Neural crest cell (in vitro differentiated cells): Measurements from ENCODE around the gene NGEF. TPM values are rescaled to one million over a fixed set of nuclear protein-coding genes. Genes with fewer than 3 reads are reported as not detected.
A peak's percentile ranks its signal among the peaks of the same experiment; 100 is the strongest.

Source experiments
- DNase-seq: peaks from one replicate; pipeline ENCODE4 v3.0.0; 2021; ENCODE audit warnings: low read depth, mixed read lengths, low spot score
- H3K27ac Mint-ChIP-seq: one replicate; pipeline ENCODE4 v1.8.0; 2021; ENCODE audit warnings: mild to moderate bottlenecking, mixed read lengths; ENCODE audit not compliant: unreplicated experiment
- H3K27me3 Mint-ChIP-seq: 2 replicates; pipeline ENCODE4 v1.8.0; 2021; ENCODE audit warnings: low read depth, mild to moderate bottlenecking, mixed read lengths
- H3K36me3 Mint-ChIP-seq: 2 replicates; pipeline ENCODE4 v1.8.0; 2021; ENCODE audit warnings: low read depth, mild to moderate bottlenecking, mixed read lengths
- H3K4me1 Mint-ChIP-seq: 2 replicates; pipeline ENCODE4 v1.8.0; 2021; ENCODE audit warnings: mixed read lengths
- H3K4me3 Mint-ChIP-seq: one replicate; pipeline ENCODE4 v1.8.0; 2021; ENCODE audit warnings: mild to moderate bottlenecking, mixed read lengths
- H3K9me3 Mint-ChIP-seq: 2 replicates; pipeline ENCODE4 v1.8.0; 2021; ENCODE audit warnings: mixed read lengths
- CTCF ChIP-seq: fragments of 200-600 bp; sonication (generic); conservative IDR thresholded peaks from 2 replicates; pipeline ENCODE4 v1.5.0; 2021; ENCODE audit warnings: antibody characterized with exemption, mild to moderate bottlenecking
- long read RNA-seq: library from polyadenylated mRNA; unstranded; transcript quantifications from one replicate; pipeline ENCODE4 v2.0.0, GENCODE V29; 2020
- total RNA-seq: library from RNA; stranded (reverse); gene quantifications from 2 replicates; pipeline ENCODE4 v1.2.1, GENCODE V29; 2021

NGEF gene
- 0.96 and 1.5 TPM in 2 replicates for total RNA-seq
- long read RNA-seq = 0 reads

GRCh38 chr2:233013027-233013461 is at the start of gene NGEF:
NGEF (minus strand) TSS chr2:233013256; CDS start chr2:232974890, 38,366 bp downstream.
- no peak within 1 kb of the TSS for H3K4me3 Mint-ChIP-seq
- H3K27ac Mint-ChIP-seq = peak within 1 kb of the TSS; percentile 59
- H3K27me3 Mint-ChIP-seq = no peaks in the 10 kb centered on the region
- H3K9me3 Mint-ChIP-seq = peaks cover 7% of the 10 kb centered on the region
- no peaks in the 10 kb centered on the region for H3K4me1 Mint-ChIP-seq
- no peak for DNase-seq
- no peak for TF ChIP-seq CTCF
- H3K36me3 Mint-ChIP-seq = no peaks in the 10 kb centered on the region

GRCh38 chr2:233062451-233062850 is 49.4 kb upstream of the NGEF start:
- no peaks in the 10 kb centered on the region for H3K36me3 Mint-ChIP-seq
- no peaks in the 10 kb centered on the region for H3K9me3 Mint-ChIP-seq
- no peak overlapping the region for H3K27ac Mint-ChIP-seq
- no peaks in the 10 kb centered on the region for H3K27me3 Mint-ChIP-seq
- TF ChIP-seq CTCF = no peak
- H3K4me3 Mint-ChIP-seq = no peak overlapping the region
- peaks cover 24% of the 10 kb centered on the region for H3K4me1 Mint-ChIP-seq
- DNase-seq = no peak

GRCh38 chr2:233061591-233062450 is 48.8 kb upstream of the NGEF start:
- H3K27ac Mint-ChIP-seq = peak overlapping the region; percentile 57
- no peak for TF ChIP-seq CTCF
- no peak overlapping the region for H3K4me3 Mint-ChIP-seq
- H3K9me3 Mint-ChIP-seq = no peaks in the 10 kb centered on the region
- H3K36me3 Mint-ChIP-seq = no peaks in the 10 kb centered on the region
- H3K27me3 Mint-ChIP-seq = peaks cover under 1% of the 10 kb centered on the region
- peak; percentile 23 for DNase-seq
- peaks cover 24% of the 10 kb centered on the region for H3K4me1 Mint-ChIP-seq

GRCh38 chr2:233060980-233061590 is 48.0 kb upstream of the NGEF start:
- Mint-ChIP-seq H3K4me1 (peaks cover 24% of the 10 kb centered on the region), H3K4me3 (no peak overlapping the region), H3K27ac (peak overlapping the region; percentile 27), H3K27me3 (peaks cover 2% of the 10 kb centered on the region), H3K9me3 (no peaks in the 10 kb centered on the region), H3K36me3 (no peaks in the 10 kb centered on the region)
- no peak for TF ChIP-seq CTCF
- no peak for DNase-seq

GRCh38 chr2:233060501-233060979 is 47.5 kb upstream of the NGEF start:
- H3K9me3 Mint-ChIP-seq = no peaks in the 10 kb centered on the region
- H3K27me3 Mint-ChIP-seq = peaks cover 6% of the 10 kb centered on the region
- TF ChIP-seq CTCF = no peak
- H3K27ac Mint-ChIP-seq = no peak overlapping the region
- H3K4me3 Mint-ChIP-seq = no peak overlapping the region
- no peaks in the 10 kb centered on the region for H3K36me3 Mint-ChIP-seq
- H3K4me1 Mint-ChIP-seq = peaks cover 24% of the 10 kb centered on the region
- no peak for DNase-seq
